ENCODE data around the gene DBF4B.
"Not testable (repeated sequence)": the region's sequence is repeated elsewhere in the genome, so short reads cannot be mapped to it uniquely, and the experiment has no call there.

DBF4B gene, protein sequence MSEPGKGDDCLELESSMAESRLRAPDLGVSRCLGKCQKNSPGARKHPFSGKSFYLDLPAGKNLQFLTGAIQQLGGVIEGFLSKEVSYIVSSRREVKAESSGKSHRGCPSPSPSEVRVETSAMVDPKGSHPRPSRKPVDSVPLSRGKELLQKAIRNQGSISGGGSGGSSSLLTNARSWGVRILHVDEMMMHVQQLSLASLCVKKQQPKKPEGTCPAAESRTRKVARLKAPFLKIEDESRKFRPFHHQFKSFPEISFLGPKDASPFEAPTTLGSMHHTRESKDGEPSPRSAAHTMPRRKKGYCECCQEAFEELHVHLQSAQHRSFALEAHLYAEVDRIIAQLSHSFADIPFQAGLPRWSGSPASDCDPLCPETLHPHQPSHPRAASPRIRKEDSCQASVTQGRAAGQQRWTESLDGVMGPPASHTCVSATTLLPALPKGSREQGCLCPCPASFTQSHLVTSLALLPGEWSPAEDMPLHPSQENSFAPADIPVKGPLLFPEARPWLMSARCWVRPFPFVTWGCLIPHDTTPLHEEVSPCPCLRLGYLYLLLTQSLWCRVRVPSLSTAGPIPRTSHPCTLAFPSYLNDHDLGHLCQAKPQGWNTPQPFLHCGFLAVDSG

DNA sequence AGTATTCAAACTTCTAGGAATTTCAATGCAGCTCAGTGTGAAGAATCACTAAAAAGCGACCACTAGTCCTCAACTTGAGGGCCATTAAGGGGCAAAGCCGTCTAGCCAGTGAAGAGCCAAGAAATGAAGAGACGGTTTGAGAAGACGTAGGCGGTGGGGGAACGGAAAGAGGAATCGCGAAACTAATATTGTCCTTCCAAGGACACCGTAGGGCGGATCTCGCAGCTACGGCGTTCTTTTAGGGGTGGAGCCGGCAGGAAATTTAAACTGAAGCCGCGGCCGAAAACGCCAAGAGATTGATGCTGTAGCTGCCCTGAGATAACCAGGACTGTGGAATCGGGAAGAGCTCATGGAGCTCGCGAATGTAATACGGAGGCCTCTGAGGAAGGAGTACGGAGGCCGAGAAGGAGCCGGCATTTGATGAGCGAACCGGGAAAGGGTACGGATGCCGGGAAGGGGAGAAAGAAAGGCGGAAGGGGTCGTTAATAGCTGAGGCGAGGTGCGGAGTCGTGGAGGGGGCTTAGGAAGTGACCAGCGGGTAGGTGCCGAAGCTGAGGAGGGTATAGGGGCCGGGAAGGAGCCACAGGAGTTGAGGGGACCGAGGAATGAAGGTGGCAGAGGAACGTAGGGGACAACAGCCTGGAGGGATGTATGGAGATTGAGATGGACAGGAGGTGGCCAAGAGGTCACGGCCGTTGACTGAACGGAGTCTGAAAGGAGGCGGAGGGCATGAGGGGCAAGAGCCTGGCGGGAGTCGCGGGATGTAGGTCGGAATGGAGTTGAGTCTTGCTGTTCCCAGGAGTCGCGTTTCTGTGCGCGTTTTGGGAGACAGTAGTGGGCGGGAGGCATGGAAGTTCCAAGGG lies at the start of gene DBF4B:
DBF4B (plus strand) TSS at position 265 of the 863 bp plus-strand sequence; CDS start at position 421, 156 bp downstream.
- DNase-seq (ENCODE audit: low spot score): peak; percentile 95

DNA sequence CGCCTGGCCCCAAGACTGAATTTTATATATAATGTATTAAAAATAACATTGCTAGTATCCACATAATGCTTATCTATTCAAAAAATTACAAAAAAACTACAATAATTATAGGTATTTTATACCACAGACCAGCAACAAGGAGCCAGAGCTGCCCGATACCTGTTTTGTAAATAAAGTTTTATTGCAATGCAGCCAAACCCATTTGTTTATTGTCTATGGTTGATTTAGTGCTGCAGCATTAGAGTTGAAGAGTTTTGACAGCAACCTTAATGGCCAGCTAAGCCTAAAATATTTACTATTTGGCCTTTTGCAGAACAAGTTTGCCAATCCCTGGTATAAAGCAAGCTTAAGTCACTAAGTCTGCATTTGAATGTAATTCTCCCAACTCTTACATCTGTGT lies 46.6 kb upstream of the DBF4B start:
- no peak for DNase-seq (ENCODE audit: low spot score)

DNA sequence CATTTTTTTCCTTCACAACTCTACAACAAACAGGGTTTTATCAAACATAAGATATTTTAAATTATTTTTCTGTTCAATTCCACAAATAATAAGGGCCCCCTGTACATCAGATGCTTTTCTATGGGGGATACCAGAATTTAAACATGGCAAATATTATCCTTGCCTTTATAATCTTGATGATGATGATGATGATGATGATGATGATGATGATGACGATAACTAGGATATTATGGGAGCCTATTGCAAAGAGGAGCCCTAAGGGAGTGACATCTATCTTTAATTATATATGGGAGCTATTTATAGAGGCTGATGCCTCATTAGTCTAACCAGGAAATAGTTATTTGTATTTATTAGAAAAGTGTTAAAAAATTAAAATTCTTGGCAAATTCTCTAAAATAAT lies 45.4 kb upstream of the DBF4B start:
- DNase-seq (ENCODE audit: low spot score): no peak

DNA sequence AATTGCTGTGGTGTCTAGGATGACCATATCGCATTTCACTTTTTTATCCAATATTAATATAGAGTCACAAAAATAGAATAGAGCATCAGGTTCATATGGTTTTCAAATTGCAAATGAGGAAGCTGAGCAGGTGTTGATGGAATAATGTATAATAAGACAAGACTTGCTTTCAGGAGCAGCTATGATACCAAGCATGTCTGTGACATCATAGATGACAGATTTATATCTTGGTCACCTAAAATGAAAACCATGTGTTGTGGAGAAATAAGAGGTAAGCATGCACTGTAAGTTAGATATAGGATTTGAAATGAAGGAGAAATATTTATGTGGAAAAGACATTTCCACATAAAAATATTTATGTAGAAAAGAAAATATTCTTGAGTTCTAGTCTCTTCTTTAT lies 43.6 kb upstream of the DBF4B start:
- no peak for DNase-seq (ENCODE audit: low spot score)

DNA sequence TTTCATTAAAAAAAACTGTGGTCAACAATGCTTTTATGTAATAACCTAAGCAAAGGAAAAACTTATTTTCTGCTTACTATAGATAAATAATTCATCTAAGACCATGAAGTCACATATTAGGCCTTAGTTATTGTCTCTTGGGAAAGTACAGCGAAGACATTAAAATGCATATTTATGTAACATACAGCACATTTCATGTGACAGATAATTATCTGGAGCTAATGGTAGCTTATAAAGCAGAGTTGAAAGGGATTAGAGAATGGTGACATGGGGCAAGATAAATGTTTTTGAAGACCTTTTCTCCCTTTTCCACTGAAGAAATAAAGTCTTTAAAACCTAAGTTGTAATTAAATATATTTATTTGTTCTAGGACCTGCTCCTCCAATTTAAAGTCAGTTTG lies 42.5 kb upstream of the DBF4B start:
- DNase-seq (ENCODE audit: low spot score): no peak

DNA sequence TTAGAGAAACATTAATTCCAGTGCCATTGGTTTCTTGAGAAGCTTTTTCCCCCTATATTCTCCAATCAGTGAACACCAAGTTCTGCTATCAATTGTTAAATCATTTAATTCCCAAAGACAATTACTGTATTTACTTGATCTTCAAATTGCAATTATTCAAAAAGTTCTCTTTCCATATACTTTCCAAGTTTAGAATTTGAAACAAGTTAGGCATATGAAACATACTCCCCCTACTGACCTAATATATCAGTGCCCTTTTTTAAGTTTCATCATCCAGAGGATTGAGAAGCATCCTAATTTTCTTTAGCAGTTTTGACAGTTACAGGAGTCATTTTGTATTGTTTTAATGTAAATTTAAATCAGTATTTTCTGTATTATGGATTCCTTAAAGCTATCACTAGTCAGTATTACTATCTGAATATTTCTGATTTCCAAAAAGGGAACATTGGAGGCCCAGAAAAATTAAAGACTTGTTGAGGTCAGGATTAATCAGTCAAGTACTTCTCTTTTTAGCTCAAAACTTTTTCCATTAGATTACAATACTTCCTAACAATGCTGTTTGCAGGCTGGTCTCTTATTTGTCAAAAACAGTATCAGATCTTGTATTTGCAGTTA lies 35.9 kb upstream of the DBF4B start:
- DNase-seq (ENCODE audit: low spot score): no peak

DNA sequence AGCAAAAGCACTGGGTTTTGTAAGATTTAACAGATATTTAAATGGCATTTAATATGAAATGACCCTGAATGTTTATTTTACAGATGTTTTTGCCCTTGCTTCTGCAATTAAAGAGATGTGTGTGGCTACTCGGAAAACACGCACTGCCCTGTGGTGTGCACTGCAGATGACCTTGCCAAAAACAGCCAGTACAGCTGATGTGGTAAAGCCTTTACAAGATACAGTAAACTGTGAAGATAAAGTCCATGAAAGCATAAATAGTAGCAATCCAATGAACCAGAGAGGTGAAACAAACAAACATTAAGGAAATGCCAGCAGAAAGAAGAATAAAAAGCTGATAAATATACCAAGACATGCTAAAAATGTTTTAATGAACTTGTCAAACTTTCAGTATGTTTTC lies 34.6 kb upstream of the DBF4B start:
- no peak for DNase-seq (ENCODE audit: low spot score)

DNA sequence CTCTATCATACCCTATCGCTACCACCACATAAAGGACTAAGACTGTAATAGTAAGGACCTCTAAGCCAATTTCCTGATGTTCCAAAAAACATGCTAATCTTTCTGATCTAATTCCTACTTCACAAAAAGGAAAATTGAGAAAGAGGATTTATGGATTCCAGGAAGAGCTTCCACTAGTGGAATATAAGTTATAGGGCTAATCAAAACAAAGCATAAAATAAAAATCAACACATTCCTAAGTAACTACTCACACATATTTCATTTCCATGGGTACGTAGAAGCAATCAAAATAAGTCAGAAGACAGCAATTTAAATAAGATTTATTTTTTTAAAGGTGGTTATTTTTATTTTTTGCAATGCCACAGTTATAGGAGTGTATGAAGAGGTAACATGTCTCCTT lies 31.3 kb upstream of the DBF4B start:
- DNase-seq (ENCODE audit: low spot score): no peak

DNA sequence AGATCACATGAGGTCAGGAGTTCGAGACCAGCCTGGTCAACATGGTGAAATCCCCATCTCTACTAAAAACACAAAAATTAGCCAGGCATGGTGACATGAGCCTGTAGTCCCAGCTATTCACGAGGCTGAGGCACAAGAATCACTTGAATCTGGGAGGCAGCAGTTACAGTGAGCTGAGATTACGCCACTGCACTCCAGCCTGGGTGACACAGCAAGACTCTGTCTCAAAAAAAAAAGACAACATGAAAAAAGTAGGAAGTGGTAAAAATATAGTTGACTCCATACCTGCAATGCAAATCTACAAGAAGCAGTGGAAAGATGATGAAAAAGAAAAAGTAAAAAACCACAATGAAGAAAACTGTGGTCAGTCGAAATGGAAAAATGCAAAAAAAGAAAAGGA lies 25.2 kb upstream of the DBF4B start:
- not testable (repeated sequence) for DNase-seq (ENCODE audit: low spot score)

DNA sequence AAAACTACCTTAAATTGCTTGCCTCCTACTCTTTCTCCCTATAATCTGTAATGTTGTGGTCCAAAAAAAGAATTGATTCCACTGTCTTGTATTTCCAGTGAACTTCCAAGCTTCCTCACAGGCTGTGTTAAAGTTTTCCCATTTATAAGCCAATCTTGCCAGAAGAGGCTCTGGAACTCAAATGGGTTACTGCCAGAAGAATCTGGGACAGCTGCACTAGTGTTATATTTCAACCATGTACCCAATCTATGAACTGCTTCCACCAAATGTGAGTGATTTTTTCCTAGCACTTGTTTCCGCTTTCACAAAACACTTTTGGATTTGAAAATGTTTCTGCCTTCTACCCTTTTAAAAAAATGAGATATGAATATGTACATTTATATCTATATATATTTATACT lies 20.7 kb upstream of the DBF4B start:
- DNase-seq (ENCODE audit: low spot score): no peak

DNA sequence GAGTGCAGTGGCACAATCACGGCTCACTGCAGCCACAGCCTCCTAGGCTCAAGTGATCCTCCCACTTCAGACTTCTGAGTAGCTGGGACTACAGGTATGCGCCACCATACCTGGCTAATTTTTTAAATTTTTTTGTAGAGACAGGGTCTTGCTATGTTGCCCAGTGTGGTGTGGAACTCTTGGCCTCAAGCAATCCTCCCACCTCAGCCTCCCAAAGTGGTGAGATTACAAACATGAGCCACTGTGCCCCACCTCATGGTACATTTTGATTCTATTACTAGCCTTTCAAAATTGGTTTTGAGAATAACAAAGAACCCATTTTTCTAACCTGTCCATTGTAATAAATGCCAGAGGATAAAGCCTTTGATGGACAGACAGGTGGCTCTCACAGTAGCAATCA lies 20.3 kb upstream of the DBF4B start:
- DNase-seq (ENCODE audit: low spot score): no peak

DNA sequence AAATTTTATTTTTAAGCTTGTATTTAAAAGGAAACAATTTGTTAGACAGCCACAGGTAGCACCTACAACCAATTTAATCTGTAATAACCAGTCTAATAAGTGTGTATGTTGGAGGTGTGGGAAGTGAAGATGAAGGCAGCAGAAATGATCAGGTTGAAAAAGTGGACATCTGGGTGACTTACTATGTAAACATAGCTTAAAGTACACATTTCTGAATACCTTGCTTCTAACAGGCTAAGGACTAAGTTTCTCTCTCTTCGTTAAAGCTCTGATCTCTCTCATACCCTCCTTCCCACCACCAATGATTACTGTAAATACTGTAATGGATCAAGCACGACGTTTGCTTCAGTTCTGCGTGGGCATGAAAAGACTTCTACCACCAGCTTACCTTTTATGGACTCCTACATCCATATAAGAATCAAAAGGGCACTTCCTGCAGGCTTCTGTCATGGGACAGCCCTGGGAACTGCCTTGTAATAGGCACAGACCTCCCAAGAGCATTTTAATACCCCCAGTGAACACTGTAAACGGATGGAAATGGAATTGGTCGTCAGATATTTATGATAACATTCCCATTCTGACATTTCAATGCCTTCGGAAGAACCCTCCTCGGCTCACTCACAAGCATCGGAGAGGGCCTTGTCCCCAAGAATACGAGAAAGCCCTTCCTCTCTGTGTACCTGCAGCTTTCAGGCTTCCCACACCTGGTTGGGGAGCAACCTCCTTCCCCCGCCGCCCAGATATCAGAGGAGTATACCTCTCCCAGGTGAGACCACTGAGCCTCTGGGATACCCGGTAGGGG lies 19.6 kb upstream of the DBF4B start:
- DNase-seq (ENCODE audit: low spot score): no peak

DNA sequence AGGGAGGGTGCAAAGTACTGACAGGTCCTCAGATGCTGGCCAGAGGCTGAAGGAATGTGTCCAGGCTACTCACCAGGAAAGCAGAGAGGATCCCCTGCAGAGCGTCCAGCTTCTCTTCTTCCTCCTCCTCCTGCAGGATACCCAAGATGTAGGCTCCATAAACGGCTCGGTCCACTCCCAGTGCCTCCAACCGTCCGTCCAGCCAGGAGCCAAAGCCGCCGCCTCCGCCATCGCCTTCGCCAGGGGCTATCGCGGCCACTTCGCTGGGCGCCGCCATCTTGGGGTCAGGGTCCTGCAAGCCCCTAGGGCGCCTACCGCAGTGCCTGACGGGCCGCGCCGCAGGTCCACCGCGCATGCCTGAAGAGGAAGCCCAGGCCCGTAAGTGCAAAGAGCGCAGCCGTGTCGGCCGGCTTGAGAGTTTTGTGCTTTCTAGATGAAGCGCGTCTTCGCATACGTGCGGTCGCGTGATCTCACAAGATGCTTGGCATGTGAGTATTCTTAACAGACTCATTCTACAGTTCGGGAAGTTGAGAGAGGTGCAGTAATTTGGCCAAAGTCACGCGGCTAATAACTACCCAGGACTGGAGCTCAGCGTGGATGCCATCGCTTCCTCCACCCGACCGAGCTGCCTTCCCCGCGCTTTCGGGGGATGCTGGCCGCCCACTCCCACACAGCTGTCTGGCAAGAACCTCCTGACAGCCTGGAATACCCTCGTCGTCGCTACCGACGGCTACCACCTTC lies 18.8 kb upstream of the DBF4B start, which contains the start of gene CCDC43:
CCDC43 (minus strand) TSS at position 300 of the 741 bp plus-strand sequence; CDS start at position 277, 23 bp downstream.
- DNase-seq (ENCODE audit: low spot score): peak; percentile 97

DNA sequence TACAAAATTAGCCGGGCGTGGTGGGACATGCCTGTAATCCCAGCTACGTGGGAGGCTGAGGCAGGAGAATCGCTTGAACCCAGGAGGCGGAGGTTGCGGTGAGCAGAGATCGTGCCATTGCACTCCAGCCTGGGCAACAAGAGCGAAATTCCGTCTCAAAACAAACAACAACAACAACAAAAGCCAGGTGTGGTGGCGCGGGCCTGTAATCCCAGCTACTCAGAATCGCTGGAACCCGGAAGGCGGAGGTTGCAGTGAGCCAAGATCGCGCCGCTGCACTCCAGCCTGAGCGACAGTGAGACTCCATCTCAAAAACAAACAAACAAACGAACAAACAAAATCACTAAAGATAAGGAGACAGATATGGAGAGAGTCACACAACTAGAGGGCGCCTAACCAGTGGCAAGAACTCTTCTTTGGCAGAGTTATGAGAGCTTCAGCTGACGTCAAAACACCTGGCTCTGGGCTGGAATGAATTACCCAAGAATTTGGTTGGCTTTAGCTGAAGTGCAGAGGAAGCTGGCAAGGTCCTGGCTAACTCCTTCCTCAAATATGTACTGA lies 17.6 kb upstream of the DBF4B start:
- DNase-seq (ENCODE audit: low spot score): peak; percentile 41

DNA sequence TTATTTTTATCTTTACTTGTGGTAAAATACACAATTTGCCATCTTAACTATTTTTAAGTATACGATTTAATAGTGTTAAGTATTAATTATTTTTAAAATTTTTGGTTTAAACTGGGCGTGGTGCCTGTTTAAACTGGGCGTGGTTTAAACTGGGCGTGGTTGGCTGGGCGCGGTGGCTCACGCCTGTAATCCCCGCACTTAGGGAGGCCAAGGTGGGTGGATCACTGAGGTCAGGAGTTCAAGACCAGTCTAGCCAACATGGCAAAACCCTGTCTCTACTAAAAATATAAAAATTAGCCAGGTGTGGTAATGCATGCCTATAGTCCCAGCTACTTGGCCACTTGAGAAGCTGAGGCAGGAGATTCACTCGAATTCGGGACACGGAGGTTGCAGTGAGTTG lies 14.9 kb upstream of the DBF4B start:
- DNase-seq (ENCODE audit: low spot score): no peak

DNA sequence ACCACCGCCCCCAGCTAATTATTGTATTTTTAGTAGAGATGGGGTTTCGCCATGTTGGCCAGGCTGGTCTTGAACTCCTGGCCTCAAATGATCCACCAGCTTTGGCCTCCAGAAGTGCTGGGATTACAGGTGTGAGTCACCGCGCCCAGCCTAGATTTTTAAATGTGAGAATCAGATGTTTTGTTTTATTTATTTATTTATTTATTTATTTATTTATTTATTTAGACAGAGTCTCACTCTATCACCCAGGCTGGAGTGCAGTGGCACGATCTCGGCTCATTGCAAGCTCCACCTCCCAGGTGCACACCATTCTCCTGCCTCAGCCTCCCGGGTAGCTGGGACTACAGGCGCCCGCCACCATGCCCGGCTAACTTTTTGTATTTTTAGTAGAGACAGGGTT lies 8.2 kb upstream of the DBF4B start:
- not testable (repeated sequence) for DNase-seq (ENCODE audit: low spot score)

DNA sequence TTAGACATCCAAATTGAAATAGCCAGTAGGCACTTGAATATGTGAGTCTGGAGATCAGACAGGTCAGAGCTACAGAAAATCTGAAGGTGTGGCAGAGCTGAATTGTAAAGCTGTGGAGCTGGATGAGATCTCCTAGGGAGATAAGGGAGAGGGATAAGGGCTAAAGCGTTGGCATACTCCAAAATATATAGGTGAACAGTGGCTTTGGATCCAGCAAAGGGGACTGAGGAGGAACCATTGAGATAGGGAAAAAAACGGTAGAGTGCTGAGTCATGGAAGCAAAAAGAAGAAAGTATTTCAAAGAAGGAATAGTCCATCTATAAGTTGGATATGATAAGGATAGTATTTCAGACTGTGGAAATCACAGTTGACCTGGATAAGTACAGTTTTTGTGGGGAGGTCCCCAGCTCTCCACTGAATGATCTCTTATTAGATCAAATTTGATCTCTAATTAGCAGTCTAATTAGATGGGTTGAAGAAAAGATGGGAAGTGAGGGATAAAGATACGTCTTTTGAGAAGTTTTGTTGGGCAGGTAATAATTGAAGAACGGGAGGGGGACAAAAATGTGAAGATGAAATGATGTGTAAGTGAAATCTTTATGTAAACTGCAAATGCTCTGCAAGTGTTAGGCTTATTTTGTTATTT lies 587 bp upstream of the DBF4B start:
- DNase-seq (ENCODE audit: low spot score): no peak

DNA sequence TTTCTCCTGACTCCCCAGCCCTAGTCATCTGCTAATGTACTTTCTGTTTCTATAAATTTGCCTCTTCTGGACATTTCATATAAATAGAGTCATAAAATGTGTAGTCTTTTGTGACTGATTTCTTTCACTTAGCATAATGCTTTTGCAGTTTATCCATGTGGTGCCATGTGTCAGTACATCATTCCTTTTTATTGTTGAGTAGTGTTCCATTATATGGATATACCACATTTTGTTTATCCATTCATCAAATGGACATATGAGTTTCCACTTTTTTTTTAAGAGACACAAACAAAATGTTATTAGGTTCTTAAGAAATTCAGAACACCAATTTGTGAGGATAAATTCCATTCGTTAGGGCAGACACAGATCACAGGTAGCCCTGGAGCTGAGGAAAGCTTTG lies 11.0 kb downstream of the DBF4B start:
- no peak for DNase-seq (ENCODE audit: low spot score)

DNA sequence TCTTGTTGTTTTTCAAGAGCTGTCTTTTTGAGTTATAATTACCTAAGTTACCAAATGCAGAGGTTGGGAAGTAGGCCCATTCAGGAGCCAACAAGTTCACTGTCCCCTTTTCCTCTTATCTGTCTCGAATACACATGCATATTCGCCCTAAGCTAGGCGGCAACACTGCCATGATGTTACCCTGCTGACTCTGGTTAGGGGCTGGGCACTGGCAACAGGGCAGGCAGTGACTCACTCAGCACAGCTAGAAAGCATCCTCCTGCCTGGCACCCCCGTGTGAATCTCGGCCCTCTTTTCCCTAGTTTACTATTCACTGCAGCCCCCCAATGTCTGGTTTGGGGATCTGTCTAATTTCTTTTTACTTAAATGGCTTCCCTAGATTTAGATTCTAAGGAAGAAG lies 13.8 kb downstream of the DBF4B start:
- DNase-seq (ENCODE audit: low spot score): no peak

DNA sequence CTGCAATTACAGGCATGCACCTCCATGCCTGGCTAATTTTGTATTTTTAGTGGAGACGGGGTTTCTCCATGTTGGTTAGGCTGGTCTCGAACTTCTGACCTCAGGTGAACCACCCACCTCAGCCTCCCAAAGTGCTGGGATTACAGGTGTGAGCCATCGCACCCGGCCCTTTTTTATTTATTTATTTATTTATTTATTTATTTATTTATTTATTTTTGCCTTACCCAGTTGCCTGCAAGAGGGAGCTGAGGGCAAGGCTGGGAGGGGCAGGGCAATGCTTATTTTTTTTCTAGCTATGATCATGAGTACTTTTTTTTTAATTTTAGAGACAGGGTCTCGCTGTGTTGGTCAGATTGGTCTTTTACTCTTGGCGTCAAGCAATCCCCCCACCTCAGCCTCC lies 17.7 kb downstream of the DBF4B start:
- not testable (repeated sequence) for DNase-seq (ENCODE audit: low spot score)
